Gastrocnemius medialis (tissue), 4 donors: ENCODE measurements around the gene HPCAL1.

Source experiments
- POLR2A ChIP-seq, 2 donors: fragments of 450-650 bp; IDR thresholded peaks; one replicate each; pipeline ENCODE4 v1.6.1; 2017; ENCODE audit warnings: antibody characterized with exemption in 2 of 2, mild to moderate bottlenecking in 2 of 2, moderate library complexity in 2 of 2
- TF ChIP-seq, protein P1 (sequence below), 5 experiments: fragments of 450-650 bp in 3 of 5; fragments of 200-600 bp in 2 of 5; sonication (generic) in 2 of 5; IDR thresholded peaks in 4 of 5; conservative IDR thresholded peaks in 1 of 5; 1 replicate in 4 of 5; 2 replicates in 1 of 5; pipeline ENCODE4 v1.5.1; 2016 to 2019; ENCODE audit warnings: antibody characterized with exemption in 5 of 5, mild to moderate bottlenecking in 3 of 5, moderate library complexity in 3 of 5

DNA sequence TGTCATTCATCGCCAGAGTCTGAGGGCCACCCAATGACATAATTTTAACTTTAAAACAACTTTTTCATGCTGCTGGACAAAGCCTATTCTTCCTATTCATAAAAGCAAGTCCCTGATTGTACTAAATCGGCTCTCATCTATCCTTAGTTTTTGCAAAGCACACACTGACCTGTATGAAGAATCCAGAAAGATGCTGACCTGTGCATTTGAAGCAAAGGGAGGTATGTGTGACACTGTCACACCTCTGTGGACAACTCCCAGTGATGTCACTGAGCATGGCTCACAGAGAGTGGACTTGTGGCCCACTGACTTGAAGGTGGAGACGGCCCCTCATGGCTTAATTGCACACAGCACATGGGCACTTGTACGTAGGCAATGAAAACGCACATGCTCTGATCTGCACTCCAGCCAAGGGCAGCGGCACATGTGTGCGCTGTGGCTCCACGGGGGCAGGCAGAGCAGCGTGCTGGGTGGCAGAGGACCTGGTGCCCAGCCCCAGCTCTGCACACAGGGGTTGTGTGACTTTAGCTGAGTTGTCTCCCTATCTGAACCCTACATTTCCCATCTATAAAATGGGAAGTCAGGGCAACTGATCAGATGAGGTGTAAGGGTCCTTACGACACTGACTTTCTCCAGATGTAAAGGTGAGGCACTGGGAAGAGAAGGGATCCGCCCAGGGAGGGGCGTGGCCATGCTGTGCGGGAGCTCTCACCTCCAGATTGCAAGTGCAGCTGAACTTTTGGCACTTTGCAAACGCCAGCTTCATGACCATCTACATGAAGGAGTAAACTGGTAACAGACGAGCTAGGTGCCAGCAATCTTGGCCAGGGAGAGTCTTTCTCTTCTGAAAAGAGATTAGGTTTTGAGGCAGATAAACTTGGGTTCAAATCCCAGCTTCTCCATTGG, 159.7 kb downstream of the HPCAL1 start:
- TF ChIP-seq, protein P1, sequence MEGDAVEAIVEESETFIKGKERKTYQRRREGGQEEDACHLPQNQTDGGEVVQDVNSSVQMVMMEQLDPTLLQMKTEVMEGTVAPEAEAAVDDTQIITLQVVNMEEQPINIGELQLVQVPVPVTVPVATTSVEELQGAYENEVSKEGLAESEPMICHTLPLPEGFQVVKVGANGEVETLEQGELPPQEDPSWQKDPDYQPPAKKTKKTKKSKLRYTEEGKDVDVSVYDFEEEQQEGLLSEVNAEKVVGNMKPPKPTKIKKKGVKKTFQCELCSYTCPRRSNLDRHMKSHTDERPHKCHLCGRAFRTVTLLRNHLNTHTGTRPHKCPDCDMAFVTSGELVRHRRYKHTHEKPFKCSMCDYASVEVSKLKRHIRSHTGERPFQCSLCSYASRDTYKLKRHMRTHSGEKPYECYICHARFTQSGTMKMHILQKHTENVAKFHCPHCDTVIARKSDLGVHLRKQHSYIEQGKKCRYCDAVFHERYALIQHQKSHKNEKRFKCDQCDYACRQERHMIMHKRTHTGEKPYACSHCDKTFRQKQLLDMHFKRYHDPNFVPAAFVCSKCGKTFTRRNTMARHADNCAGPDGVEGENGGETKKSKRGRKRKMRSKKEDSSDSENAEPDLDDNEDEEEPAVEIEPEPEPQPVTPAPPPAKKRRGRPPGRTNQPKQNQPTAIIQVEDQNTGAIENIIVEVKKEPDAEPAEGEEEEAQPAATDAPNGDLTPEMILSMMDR (IDR thresholded peaks at IDR 0.05 in 4 of 5, conservative IDR thresholded peaks at IDR 0.05 in 1 of 5): no peak
- no peak for TF ChIP-seq POLR2A (IDR thresholded peaks at IDR 0.05)
